Measurements from ENCODE around the gene PITPNC1. TPM values are rescaled to one million over a fixed set of nuclear protein-coding genes. Genes with fewer than 3 reads are reported as not detected.
A peak's percentile ranks its signal among the peaks of the same experiment; 100 is the strongest.

The PITPNC1 gene
- total RNA-seq, 1 experiment from 2014 or later = 37.5 TPM

GRCh38 chr17:67680445-67681224, 303.6 kb downstream of the PITPNC1 start:
- H3K36me3 Mint-ChIP-seq (ENCODE audit: insufficient read depth in 1 of 3, low read depth in 3 of 3) = peaks cover 0 to 6% (median 0%) of the 10 kb centered on the region in 3 experiments; a peak in 4 of 7 replicates
- 100% methylated on average over 1 of the region's 8 CpGs for WGBS (ENCODE audit: extremely low coverage, insufficient read length, low lambda C conversion rate)
- H3K4me3 Mint-ChIP-seq = no peak overlapping the region
- H3K9me3 Mint-ChIP-seq = no peaks in the 10 kb centered on the region
- Histone ChIP-seq H2BK5ac (ENCODE audit: insufficient read length, low read length) (no peak overlapping the region), H3K18ac (ENCODE audit: insufficient read length, low read depth, low read length) (no peak overlapping the region), H3K27me3 (ENCODE audit: insufficient read depth, low read length) (no peaks in the 10 kb centered on the region), H3K79me1 (ENCODE audit: insufficient read depth, low read depth, low read length, poor library complexity, severe bottlenecking) (no peaks in the 10 kb centered on the region), H3T11ph (ENCODE audit: low read length) (no peak overlapping the region), H2BK20ac (ENCODE audit: low read depth, low read length, poor library complexity, severe bottlenecking) (no peak overlapping the region), H4K8ac (replicated peaks; ENCODE audit: insufficient read length, low read depth, low read length) (no peak overlapping the region), H2AFZ (ENCODE audit: low read length) (no peak overlapping the region), H4K20me1 (ENCODE audit: control insufficient read depth, insufficient read depth, insufficient read length) (no peaks in the 10 kb centered on the region), H3K4ac (ENCODE audit: low read depth, low read length) (no peak overlapping the region), H2BK12ac (ENCODE audit: insufficient read length, low read depth, low read length) (no peak overlapping the region), H3K4me1 (ENCODE audit: insufficient read depth, low read length) (no peaks in the 10 kb centered on the region), H3K14ac (ENCODE audit: insufficient read depth, low read length) (no peak overlapping the region), H2AK5ac (ENCODE audit: insufficient read length, low read length) (no peak overlapping the region), H3K4me2 (ENCODE audit: insufficient read depth, insufficient read length, low read length) (no peak overlapping the region), H3K23me2 (ENCODE audit: insufficient read length, low read depth, low read length, poor library complexity, severe bottlenecking) (no peaks in the 10 kb centered on the region), H3K27ac (ENCODE audit: insufficient read length, low read depth, low read length) (no peak overlapping the region), H2BK15ac (ENCODE audit: low read depth, low read length) (no peak overlapping the region), H3K9me3 (ENCODE audit: control insufficient read depth, low read depth, low read length) (no peaks in the 10 kb centered on the region), H2BK120ac (ENCODE audit: low read depth, low read length, poor library complexity, severe bottlenecking) (no peak overlapping the region), H3K9ac (ENCODE audit: extremely low read depth, insufficient read length, low read length) (no peak overlapping the region), H4K91ac (ENCODE audit: insufficient read length, low read depth, low read length) (no peak overlapping the region), H3K56ac (ENCODE audit: insufficient read length, low read depth, low read length) (no peak overlapping the region), H4K5ac (ENCODE audit: insufficient read length, low read depth, low read length) (no peak overlapping the region), H3K23ac (ENCODE audit: insufficient read length, low read depth, low read length) (no peak overlapping the region), H3K79me2 (ENCODE audit: insufficient read depth, low read length) (no peaks in the 10 kb centered on the region)
- DNase-seq = no peak
- H3K27me3 Mint-ChIP-seq (ENCODE audit: low read depth) = no peaks in the 10 kb centered on the region
- peaks cover 4 to 7% of the 10 kb centered on the region in 2 experiments; a peak in 3 of 4 replicates for H3K4me1 Mint-ChIP-seq
- peak overlapping the region in 1 of 3 experiments; percentile 26; a peak in 1 of 7 replicates for H3K27ac Mint-ChIP-seq
- TF ChIP-seq CTCF (conservative IDR thresholded peaks at IDR 0.05) = no peak

All from H9 (cell line).